Measurements from ENCODE around the gene UMAD1. TPM values are rescaled to one million over a fixed set of nuclear protein-coding genes. Genes with fewer than 3 reads are reported as not detected.

The UMAD1 gene
- total and polyA plus RNA-seq, 2 donors (not counting 3 experiments of a cell fraction or from before 2014, with no cell fraction given), result 5.6 to 6.6 TPM

- no peak for FAIRE-seq
- Histone ChIP-seq H3K36me3 (ENCODE audit: control insufficient read depth in 2 of 2, extremely low read depth in 1 of 2, insufficient read depth in 2 of 2, low read length in 2 of 2) (no peaks in the 10 kb centered on the region), H3K4me2 (ENCODE audit: insufficient read depth, low read length) (no peak overlapping the region), H3K4me1 (ENCODE audit: control insufficient read depth, extremely low read depth, insufficient read depth, low read length) (no peaks in the 10 kb centered on the region), H3K9me3 (replicated peaks; ENCODE audit: control insufficient read depth, insufficient read depth, low read length) (no peaks in the 10 kb centered on the region), H3K9ac (replicated peaks; ENCODE audit: extremely low read depth, insufficient read depth, low read length) (no peak overlapping the region), H4K20me1 (replicated peaks; ENCODE audit: control insufficient read depth, extremely low read depth, insufficient read depth, low read length) (no peaks in the 10 kb centered on the region), H2AFZ (ENCODE audit: low read depth, low read length) (no peak overlapping the region), H3K27me3 (ENCODE audit: control insufficient read depth in 2 of 2, insufficient read depth in 2 of 2, low read length in 2 of 2) (no peaks in the 10 kb centered on the region), H3K4me3 (replicated peaks in 1 of 3; ENCODE audit: insufficient read depth in 1 of 3, low read depth in 1 of 3, low read length in 3 of 3) (no peak overlapping the region), H3K27ac (ENCODE audit: insufficient read depth, low read depth, low read length) (no peak overlapping the region), H3K9me1 (replicated peaks; ENCODE audit: control insufficient read depth, extremely low read depth, insufficient read depth, low read length) (no peaks in the 10 kb centered on the region), H3K79me2 (ENCODE audit: control insufficient read depth, insufficient read depth, low read length) (no peaks in the 10 kb centered on the region)
- no TSS peak for BruUV-seq (replicated peaks)
- dilution Hi-C loops (cut with MboI; ENCODE audit: extremely low pct_ligation_motif_present, low sequenced_read_pairs) (no loop called here), intact Hi-C loops (cut with micrococcal nuclease) (no loop called here)
- ChIA-PET CTCF (no interaction called here), POLR2A (no interaction called here)
- DNase-seq (ENCODE audit: low read depth, low spot score), result no peak
- TF ChIP-seq GATA2 (IDR thresholded peaks at IDR 0.05; ENCODE audit: insufficient read depth, insufficient read length, low read depth, low read length) (no peak), POLR2A (IDR thresholded peaks at IDR 0.05; ENCODE audit: low read depth, low read length) (no peak), POLR2AphosphoS5 (IDR thresholded peaks at IDR 0.05; ENCODE audit: insufficient read depth, low read depth, low read length) (no peak), FOS (IDR thresholded peaks at IDR 0.05; ENCODE audit: borderline replicate concordance, insufficient read depth, low read length) (no peak), MAX (IDR thresholded peaks at IDR 0.05; ENCODE audit: insufficient read depth, insufficient read length) (no peak), MYC (IDR thresholded peaks at IDR 0.05; ENCODE audit: low read depth, low read length) (no peak), CTCF (IDR thresholded peaks at IDR 0.05; ENCODE audit: extremely low read depth in 1 of 2, insufficient read depth in 1 of 2, low read depth in 1 of 2, low read length in 2 of 2) (no peak), EZH2 (IDR thresholded peaks at IDR 0.05; ENCODE audit: borderline replicate concordance, low read depth, low read length, severe bottlenecking) (no peak), JUN (IDR thresholded peaks at IDR 0.05; ENCODE audit: borderline replicate concordance, insufficient read depth, insufficient read length, low read depth) (no peak)
These were observed 33.5 kb upstream of the UMAD1 start for GRCh38 chr7:7607010-7607409.
